ENCODE results near the gene TMEM130.

- TF ChIP-seq POLR2AphosphoS5 (IDR thresholded peaks at IDR 0.05; ENCODE audit: borderline replicate concordance, low read depth, low read length) (no peak), EZH2 (IDR thresholded peaks at IDR 0.05) (no peak)
Observed at GRCh38 chr7:98805956-98806838, 63.6 kb downstream of the TMEM130 start.
